Smooth muscle cell (in vitro differentiated cells): ENCODE measurements around the gene MYCN. TPM values are rescaled to one million over a fixed set of nuclear protein-coding genes. Genes with fewer than 3 reads are reported as not detected.
"Not testable (repeated sequence)": the region's sequence is repeated elsewhere in the genome, so short reads cannot be mapped to it uniquely, and the experiment has no call there.

Experiments
- DNase-seq: peaks from one replicate; lab custom pipeline; 2025; ENCODE audit not compliant: unreplicated experiment; lab: John Stamatoyannopoulos, UW
- H2AFZ ChIP-seq: fragments of 200-600 bp; sonication (generic); 2 replicates; pipeline ENCODE4 v1.6.0; 2016; ENCODE audit warnings: antibody characterized with exemption, low read depth, mild to moderate bottlenecking
- H3F3A ChIP-seq: fragments of 200-600 bp; sonication (generic); 2 replicates; pipeline ENCODE4 v1.6.0; 2017; ENCODE audit warnings: antibody characterized with exemption, low read depth
- H3K27ac ChIP-seq: fragments of 200-600 bp; sonication (generic); 2 replicates; pipeline ENCODE4 v1.5.1; 2016; ENCODE audit warnings: low read depth, mild to moderate bottlenecking
- H3K27me3 ChIP-seq: fragments of 200-600 bp; sonication (generic); 2 replicates; pipeline ENCODE4 v1.6.1; 2016; ENCODE audit warnings: low read depth, mild to moderate bottlenecking
- H3K36me3 ChIP-seq: fragments of 200-600 bp; sonication (generic); 2 replicates; pipeline ENCODE4 v1.5.1; 2016; ENCODE audit warnings: low read depth
- H3K4me1 ChIP-seq: fragments of 200-600 bp; sonication (generic); 2 replicates; pipeline ENCODE4 v1.5.1; 2016; ENCODE audit warnings: low read depth
- H3K4me2 ChIP-seq: fragments of 200-600 bp; sonication (generic); 2 replicates; pipeline ENCODE4 v1.6.0; 2016; ENCODE audit warnings: mild to moderate bottlenecking
- H3K4me3 ChIP-seq: fragments of 200-600 bp; sonication (generic); 2 replicates; pipeline ENCODE4 v1.5.1; 2016; ENCODE audit warnings: mild to moderate bottlenecking
- H3K79me2 ChIP-seq: fragments of 200-600 bp; sonication (generic); 2 replicates; pipeline ENCODE4 v1.6.0; 2016; ENCODE audit warnings: low read depth, mild to moderate bottlenecking
- H3K9ac ChIP-seq: fragments of 200-600 bp; sonication (generic); 2 replicates; pipeline ENCODE4 v1.6.0; 2016; ENCODE audit warnings: low read depth
- H3K9me3 ChIP-seq: fragments of 200-600 bp; sonication (generic); replicated peaks from 2 replicates; pipeline ENCODE4 v1.5.1; 2016; ENCODE audit warnings: low read depth
- H4K20me1 ChIP-seq: fragments of 200-600 bp; sonication (generic); 2 replicates; pipeline ENCODE4 v1.6.0; 2016; ENCODE audit warnings: low read depth
- CTCF ChIP-seq: fragments of 200-600 bp; sonication (generic); IDR thresholded peaks from 2 replicates; pipeline ENCODE4 v1.5.1; 2017; ENCODE audit warnings: borderline replicate concordance, mild to moderate bottlenecking, antibody characterized with exemption; ENCODE audit not compliant: insufficient read depth, poor library complexity, severe bottlenecking
- WGBS: methylation state at CpG from one replicate; pipeline ENCODE4 v1.1.7; 2016; ENCODE audit warnings: low lambda C conversion rate; 5-methylcytosine and 5-hydroxymethylcytosine counted together
- polyA plus RNA-seq: library from polyadenylated mRNA; unstranded; fragments of >200 nt; fragmentation: Nextera tagmentation; extraction: Ambion mirVana; gene quantifications from 2 replicates; pipeline ENCODE4 v1.2.1, GENCODE V29; 2016
- total RNA-seq: library from RNA; depleted of rRNA; stranded (reverse); fragments of >200 nt; gene quantifications from 2 replicates; pipeline ENCODE4 v1.2.3, GENCODE V29; 2014

MYCN gene
- total and polyA plus RNA-seq, 2 experiments from 2014 or later, result 6.9 to 18.3 TPM

- no peak overlapping the region for H3K4me2 ChIP-seq
- H3K9ac ChIP-seq, result no peak overlapping the region
- no peaks in the 10 kb centered on the region for H3K9me3 ChIP-seq
- no peak for TF ChIP-seq CTCF
- H2AFZ ChIP-seq, result no peak overlapping the region
- H3K27ac ChIP-seq, result no peak overlapping the region
- WGBS, result 90% methylated on average over 3 of the region's 3 CpGs
- no peaks in the 10 kb centered on the region for H3K27me3 ChIP-seq
- H3K36me3 ChIP-seq, result no peaks in the 10 kb centered on the region
- H3K4me3 ChIP-seq, result no peak overlapping the region
- H3F3A ChIP-seq, result no peaks in the 10 kb centered on the region
- no peaks in the 10 kb centered on the region for H3K4me1 ChIP-seq
- no peaks in the 10 kb centered on the region for H3K79me2 ChIP-seq
- peaks cover 3% of the 10 kb centered on the region for H4K20me1 ChIP-seq
- DNase-seq, result no peak
Observed at GRCh38 chr2:15948704-15948957, 8.3 kb downstream of the MYCN start.

- no peak for TF ChIP-seq CTCF
- no peaks in the 10 kb centered on the region for H3K27me3 ChIP-seq
- no peaks in the 10 kb centered on the region for H3K36me3 ChIP-seq
- no peak overlapping the region for H3K9ac ChIP-seq
- no peak overlapping the region for H2AFZ ChIP-seq
- H3K4me1 ChIP-seq, result no peaks in the 10 kb centered on the region
- H3F3A ChIP-seq, result no peaks in the 10 kb centered on the region
- no peak for DNase-seq
- 93% methylated on average over 6 of the region's 6 CpGs for WGBS
- no peaks in the 10 kb centered on the region for H3K9me3 ChIP-seq
- H3K79me2 ChIP-seq, result no peaks in the 10 kb centered on the region
- H3K4me3 ChIP-seq, result no peak overlapping the region
- H3K27ac ChIP-seq, result no peak overlapping the region
- no peak overlapping the region for H3K4me2 ChIP-seq
- H4K20me1 ChIP-seq, result peaks cover 3% of the 10 kb centered on the region
Observed at GRCh38 chr2:15949126-15949525, 8.8 kb downstream of the MYCN start.

- no peak for TF ChIP-seq CTCF
- no peaks in the 10 kb centered on the region for H3K4me1 ChIP-seq
- peaks cover 2% of the 10 kb centered on the region for H4K20me1 ChIP-seq
- no peaks in the 10 kb centered on the region for H3F3A ChIP-seq
- no peaks in the 10 kb centered on the region for H3K36me3 ChIP-seq
- no peaks in the 10 kb centered on the region for H3K27me3 ChIP-seq
- DNase-seq, result no peak
- WGBS, result 88% methylated on average over 5 of the region's 5 CpGs
- no peaks in the 10 kb centered on the region for H3K9me3 ChIP-seq
- H3K4me2 ChIP-seq, result no peak overlapping the region
- H3K79me2 ChIP-seq, result no peaks in the 10 kb centered on the region
- no peak overlapping the region for H2AFZ ChIP-seq
- H3K9ac ChIP-seq, result no peak overlapping the region
- no peak overlapping the region for H3K4me3 ChIP-seq
- H3K27ac ChIP-seq, result no peak overlapping the region
Observed at GRCh38 chr2:15949551-15949950, 9.2 kb downstream of the MYCN start.

GRCh38 chr2:15950088-15950952 lies 10.0 kb downstream of the MYCN start:
- H3F3A ChIP-seq, result no peaks in the 10 kb centered on the region
- no peak overlapping the region for H3K4me2 ChIP-seq
- H3K27me3 ChIP-seq, result no peaks in the 10 kb centered on the region
- H3K79me2 ChIP-seq, result no peaks in the 10 kb centered on the region
- no peak overlapping the region for H3K4me3 ChIP-seq
- H3K4me1 ChIP-seq, result no peaks in the 10 kb centered on the region
- no peak for TF ChIP-seq CTCF
- no peak overlapping the region for H3K27ac ChIP-seq
- H3K9me3 ChIP-seq, result no peaks in the 10 kb centered on the region
- H2AFZ ChIP-seq, result no peak overlapping the region
- no peaks in the 10 kb centered on the region for H4K20me1 ChIP-seq
- H3K9ac ChIP-seq, result no peak overlapping the region
- no peak for DNase-seq
- H3K36me3 ChIP-seq, result no peaks in the 10 kb centered on the region
- WGBS, result 82% methylated on average over 5 of the region's 5 CpGs

GRCh38 chr2:15951936-15952335 lies 11.6 kb downstream of the MYCN start:
- WGBS, result 98% methylated on average over 11 of the region's 11 CpGs
- not testable (repeated sequence) for H3K27me3 ChIP-seq, H3K9ac ChIP-seq, H3K27ac ChIP-seq, H4K20me1 ChIP-seq, H3K4me3 ChIP-seq, H3K4me2 ChIP-seq, H3K9me3 ChIP-seq, H3K4me1 ChIP-seq, H3K79me2 ChIP-seq, H3K36me3 ChIP-seq, H3F3A ChIP-seq, DNase-seq, H2AFZ ChIP-seq
